Esophagus squamous epithelium (tissue), 5 donors: ENCODE data around the gene UGT3A1. TPM values are rescaled to one million over a fixed set of nuclear protein-coding genes. Genes with fewer than 3 reads are reported as not detected.
"Not testable (repeated sequence)": the region's sequence is repeated elsewhere in the genome, so short reads cannot be mapped to it uniquely, and the experiment has no call there.

ENCODE experiments used
- DNase-seq: peaks from one replicate; lab custom pipeline; 2025; lab: John Stamatoyannopoulos, UW
- H3K27ac ChIP-seq, 4 donors: fragments of 200-600 bp; sonication (generic); one replicate each; pipeline ENCODE4 v1.5.1; 2016 to 2019; ENCODE audit warnings: mild to moderate bottlenecking in 1 of 4
- H3K27me3 ChIP-seq, 4 donors: fragments of 200-600 bp; sonication (generic); 1 replicate in 3 of 4; 2 replicates in 1 of 4; pipeline versions ENCODE4 v1.5.1 to v1.6.0; 2017 to 2021; ENCODE audit warnings: antibody characterized with exemption in 1 of 4
- H3K36me3 ChIP-seq, 3 donors: fragments of 200-600 bp; sonication (generic); one replicate each; pipeline ENCODE4 v1.5.1; 2016 to 2019
- H3K4me1 ChIP-seq, 3 donors: fragments of 200-600 bp; sonication (generic); one replicate each; pipeline ENCODE4 v1.5.1; 2017 to 2019
- H3K4me3 ChIP-seq, 4 donors: fragments of 200-600 bp; sonication (generic); 1 replicate in 3 of 4; 2 replicates in 1 of 4; pipeline ENCODE4 v1.5.1; 2016 to 2019; ENCODE audit warnings: mild to moderate bottlenecking in 2 of 4, moderate library complexity in 1 of 4
- H3K9me3 ChIP-seq, 3 donors: fragments of 200-600 bp; sonication (generic); one replicate each; pipeline ENCODE4 v1.5.1; 2016 to 2019
- CTCF ChIP-seq, 6 experiments: fragments of 450-650 bp in 4 of 6; fragments of 200-600 bp in 2 of 6; sonication (generic) in 2 of 6; IDR thresholded peaks; one replicate each; pipeline ENCODE4 v1.5.1; 2016 to 2019; ENCODE audit warnings: antibody characterized with exemption in 6 of 6, mild to moderate bottlenecking in 4 of 6, moderate library complexity in 4 of 6
- POLR2A ChIP-seq, 4 donors: fragments of 450-650 bp; IDR thresholded peaks; one replicate each; pipeline ENCODE4 v1.6.1; 2017; ENCODE audit warnings: antibody characterized with exemption in 4 of 4, mild to moderate bottlenecking in 4 of 4, moderate library complexity in 3 of 4
- WGBS, 2 donors: methylation state at CpG; one replicate each; pipeline ENCODE4 v1.1.5; 2018; 5-methylcytosine and 5-hydroxymethylcytosine counted together
- intact Hi-C: fragments of 100-400 bp; cut with DNase I; formaldehyde crosslinking; loops from one replicate; pipeline ENCODE4 v1.15.0; 2022
- total RNA-seq, 4 donors: library from RNA; depleted of rRNA; stranded (reverse); fragments of >200 nt; gene quantifications; one replicate each; pipeline ENCODE4 v1.1.0, GENCODE V29; 2016
- donor health status: DM: yes; HTN: yes; CAD: no.

Gene UGT3A1
- under 1 TPM in 1 of 4 donors, not detected in 3; 0.11 TPM for total RNA-seq

GRCh38 chr5:35990941-35991611 lies at the start of gene UGT3A1:
UGT3A1 (minus strand) TSS chr5:35991390; CDS start chr5:35991240, 150 bp downstream.
- DNase-seq, result no peak
- 11 to 17% methylated on average over 5 to 6 of the region's 25 CpGs for WGBS, 2 donors

GRCh38 chr5:36035696-36036095 lies 44.5 kb upstream of the UGT3A1 start:
- intact Hi-C loops, result no loop called here
- H3K27ac ChIP-seq, result no peak overlapping the region
- WGBS, 2 donors, result 87 to 92% methylated on average over 10 to 13 of the region's 13 CpGs
- H3K4me1 ChIP-seq, result no peaks in the 10 kb centered on the region
- TF ChIP-seq CTCF (IDR thresholded peaks at IDR 0.05) (no peak), POLR2A (IDR thresholded peaks at IDR 0.05) (no peak)
- no peaks in the 10 kb centered on the region for H3K36me3 ChIP-seq
- DNase-seq, result no peak
- peaks cover 0 to 12% (median 0%) of the 10 kb centered on the region in 4 donors for H3K27me3 ChIP-seq
- no peaks in the 10 kb centered on the region for H3K9me3 ChIP-seq
- no peak overlapping the region for H3K4me3 ChIP-seq

More at GRCh38 chr5:35990941-35991611, at the start of gene UGT3A1:
- Histone ChIP-seq H3K27ac (no peak within 1 kb of the TSS), H3K4me1 (no peaks in the 10 kb centered on the region), H3K4me3 (no peak within 1 kb of the TSS), H3K27me3 (peaks cover 0 to 21% (median 0%) of the 10 kb centered on the region in 4 donors), H3K36me3 (no peaks in the 10 kb centered on the region), H3K9me3 (no peaks in the 10 kb centered on the region)
- TF ChIP-seq POLR2A (IDR thresholded peaks at IDR 0.05) (no peak), CTCF (IDR thresholded peaks at IDR 0.05) (no peak)
- intact Hi-C loops, result no loop called here

GRCh38 chr5:36034536-36035134 lies 43.4 kb upstream of the UGT3A1 start:
- H3K27me3 ChIP-seq, H3K27ac ChIP-seq, H3K9me3 ChIP-seq, H3K4me1 ChIP-seq, H3K4me3 ChIP-seq, DNase-seq, intact Hi-C loops, H3K36me3 ChIP-seq: not testable (repeated sequence)
- WGBS, 2 donors, result 60 to 70% methylated on average over 2 to 3 of the region's 3 CpGs

- intact Hi-C loops, result no loop called here
- no peaks in the 10 kb centered on the region for H3K36me3 ChIP-seq
- peaks cover 0 to 5% (median 0%) of the 10 kb centered on the region in 3 donors for H3K4me1 ChIP-seq
- no peak overlapping the region for H3K4me3 ChIP-seq
- no peaks in the 10 kb centered on the region for H3K9me3 ChIP-seq
- no peak for TF ChIP-seq CTCF (IDR thresholded peaks at IDR 0.05)
- TF ChIP-seq POLR2A (IDR thresholded peaks at IDR 0.05), result no peak
- no peak overlapping the region for H3K27ac ChIP-seq
- peaks cover 0 to 7% (median 0%) of the 10 kb centered on the region in 4 donors for H3K27me3 ChIP-seq
- 67 to 90% methylated on average over 1 of the region's 1 CpG for WGBS, 2 donors
- DNase-seq, result no peak
Observed at GRCh38 chr5:36033486-36033885, 42.3 kb upstream of the UGT3A1 start.

- no peak overlapping the region for H3K4me3 ChIP-seq
- intact Hi-C loops, result no loop called here
- no peaks in the 10 kb centered on the region for H3K9me3 ChIP-seq
- no peaks in the 10 kb centered on the region for H3K36me3 ChIP-seq
- no peak for TF ChIP-seq CTCF (IDR thresholded peaks at IDR 0.05)
- TF ChIP-seq POLR2A (IDR thresholded peaks at IDR 0.05), result no peak
- H3K27ac ChIP-seq, result no peak overlapping the region
- H3K4me1 ChIP-seq, result peaks cover 0 to 5% (median 0%) of the 10 kb centered on the region in 3 donors
- DNase-seq, result no peak
- H3K27me3 ChIP-seq, result peaks cover 0 to 2% (median 0%) of the 10 kb centered on the region in 4 donors
Observed at GRCh38 chr5:36033047-36033446, 41.9 kb upstream of the UGT3A1 start.
